ENCODE measurements around the gene ITK.

DNA sequence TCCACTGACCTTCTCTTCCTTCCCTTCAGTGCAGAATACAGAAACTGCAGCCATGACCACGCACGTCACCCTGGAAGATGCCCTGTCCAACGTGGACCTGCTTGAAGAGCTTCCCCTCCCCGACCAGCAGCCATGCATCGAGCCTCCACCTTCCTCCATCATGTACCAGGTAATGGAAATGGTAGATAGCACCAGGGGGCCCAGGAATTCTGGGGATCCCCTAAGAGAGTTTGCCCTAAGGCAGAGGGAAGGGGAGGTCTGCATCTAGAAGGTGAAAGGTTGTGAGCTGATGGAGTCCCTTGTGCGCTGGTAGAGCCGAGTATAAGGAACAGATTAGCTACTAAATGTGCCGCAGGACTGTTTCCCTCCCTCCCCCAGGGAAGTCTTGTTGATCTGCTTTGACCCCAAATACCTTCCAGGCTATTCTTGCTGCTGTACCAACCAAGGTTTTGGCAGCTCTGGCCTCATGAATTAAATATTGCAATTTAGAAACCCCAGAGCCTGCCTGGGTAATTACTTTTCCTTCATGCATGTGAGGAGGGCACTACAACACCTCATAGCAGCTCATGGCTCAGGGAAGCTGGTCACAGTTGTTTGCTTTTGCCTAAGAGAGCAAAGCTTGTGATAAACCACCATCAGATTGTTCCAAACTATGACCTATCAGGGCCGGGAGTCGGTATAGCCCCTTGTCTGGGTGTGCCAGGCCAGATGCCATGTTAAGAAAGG is 104.8 kb downstream of the ITK start:
- TF ChIP-seq, protein P1, sequence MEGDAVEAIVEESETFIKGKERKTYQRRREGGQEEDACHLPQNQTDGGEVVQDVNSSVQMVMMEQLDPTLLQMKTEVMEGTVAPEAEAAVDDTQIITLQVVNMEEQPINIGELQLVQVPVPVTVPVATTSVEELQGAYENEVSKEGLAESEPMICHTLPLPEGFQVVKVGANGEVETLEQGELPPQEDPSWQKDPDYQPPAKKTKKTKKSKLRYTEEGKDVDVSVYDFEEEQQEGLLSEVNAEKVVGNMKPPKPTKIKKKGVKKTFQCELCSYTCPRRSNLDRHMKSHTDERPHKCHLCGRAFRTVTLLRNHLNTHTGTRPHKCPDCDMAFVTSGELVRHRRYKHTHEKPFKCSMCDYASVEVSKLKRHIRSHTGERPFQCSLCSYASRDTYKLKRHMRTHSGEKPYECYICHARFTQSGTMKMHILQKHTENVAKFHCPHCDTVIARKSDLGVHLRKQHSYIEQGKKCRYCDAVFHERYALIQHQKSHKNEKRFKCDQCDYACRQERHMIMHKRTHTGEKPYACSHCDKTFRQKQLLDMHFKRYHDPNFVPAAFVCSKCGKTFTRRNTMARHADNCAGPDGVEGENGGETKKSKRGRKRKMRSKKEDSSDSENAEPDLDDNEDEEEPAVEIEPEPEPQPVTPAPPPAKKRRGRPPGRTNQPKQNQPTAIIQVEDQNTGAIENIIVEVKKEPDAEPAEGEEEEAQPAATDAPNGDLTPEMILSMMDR (IDR thresholded peaks at IDR 0.05; ENCODE audit: extremely low read depth in 1 of 2, insufficient read depth in 1 of 2, low read depth in 1 of 2, low read length in 2 of 2): no peak
- TF ChIP-seq POLR2A (IDR thresholded peaks at IDR 0.05; ENCODE audit: low read depth, low read length): no peak
- no peak for TF ChIP-seq EZH2 (IDR thresholded peaks at IDR 0.05; ENCODE audit: borderline replicate concordance, low read depth, low read length, severe bottlenecking)
- no peak for TF ChIP-seq POLR2AphosphoS5 (IDR thresholded peaks at IDR 0.05; ENCODE audit: insufficient read depth, low read depth, low read length)
- TF ChIP-seq MAX (IDR thresholded peaks at IDR 0.05; ENCODE audit: insufficient read depth, insufficient read length): no peak

All from endothelial cell of umbilical vein (primary cell).